ENCODE data around the gene XYLT2. TPM values are rescaled to one million over a fixed set of nuclear protein-coding genes. Genes with fewer than 3 reads are reported as not detected.
A peak's percentile ranks its signal among the peaks of the same experiment; 100 is the strongest.

The XYLT2 gene
- total and polyA plus RNA-seq, 9 of the 15 experiments (the other 6 are each of a cell fraction or from before 2014, with no cell fraction given): 0.63 to 9.1 (median 4.3) TPM

DNA sequence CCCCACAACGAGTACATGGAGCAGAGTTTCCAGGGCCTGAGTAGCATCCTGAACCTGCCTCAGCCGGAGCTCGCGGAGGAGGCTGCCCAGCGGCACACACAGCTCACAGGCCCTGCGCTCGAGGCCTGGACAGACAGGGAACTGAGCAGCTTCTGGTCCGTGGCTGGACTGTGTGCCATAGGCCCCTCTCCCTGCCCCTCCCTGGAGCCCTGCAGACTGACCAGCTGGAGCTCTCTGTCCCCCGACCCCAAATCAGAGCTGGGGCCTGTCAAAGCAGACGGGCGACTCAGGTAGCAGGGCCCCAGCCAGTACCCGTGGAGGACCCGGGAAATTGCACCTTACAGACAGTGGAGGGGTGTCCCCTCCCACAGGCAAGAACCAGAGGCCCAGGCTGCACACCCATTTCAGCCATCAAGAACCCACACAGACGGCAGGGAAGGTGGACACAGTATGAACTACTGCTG lies 14.1 kb downstream of the XYLT2 start (continued):
- TF ChIP-seq, protein P1, sequence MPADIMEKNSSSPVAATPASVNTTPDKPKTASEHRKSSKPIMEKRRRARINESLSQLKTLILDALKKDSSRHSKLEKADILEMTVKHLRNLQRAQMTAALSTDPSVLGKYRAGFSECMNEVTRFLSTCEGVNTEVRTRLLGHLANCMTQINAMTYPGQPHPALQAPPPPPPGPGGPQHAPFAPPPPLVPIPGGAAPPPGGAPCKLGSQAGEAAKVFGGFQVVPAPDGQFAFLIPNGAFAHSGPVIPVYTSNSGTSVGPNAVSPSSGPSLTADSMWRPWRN (IDR thresholded peaks at IDR 0.05; ENCODE audit: low read depth): no peak
- TF ChIP-seq SMARCB1 (IDR thresholded peaks at IDR 0.05; ENCODE audit: insufficient read length, low read depth): no peak
- peak; percentile 32; the same call in 1 of the 2 replicates for TF ChIP-seq RBFOX2 (IDR thresholded peaks at IDR 0.05; ENCODE audit: low read depth, low read length)

- no peak for ATAC-seq
- Histone ChIP-seq H3K9me1 (ENCODE audit: control insufficient read depth, insufficient read depth, low read length) (no peaks in the 10 kb centered on the region), H3K4me3 (no peak overlapping the region), H3K9me3 (replicated peaks; ENCODE audit: control insufficient read depth, insufficient read depth, low read depth, low read length) (no peaks in the 10 kb centered on the region), H3K9ac (ENCODE audit: insufficient read depth in 1 of 2, low read depth in 2 of 2, low read length in 2 of 2) (peak overlapping the region in 1 of 2 experiments; percentile 55; a peak in 1 of 4 replicates), H2AFZ (ENCODE audit: low read depth, low read length) (no peak overlapping the region), H3K4me2 (ENCODE audit: insufficient read depth, low read length) (no peak overlapping the region), H3K27me3 (ENCODE audit: control insufficient read depth in 2 of 2, insufficient read depth in 2 of 2, low read length in 2 of 2) (no peaks in the 10 kb centered on the region), H3K4me1 (replicated peaks in 1 of 2; ENCODE audit: control insufficient read depth in 2 of 2, insufficient read depth in 2 of 2, low read length in 2 of 2) (peaks cover 17 to 39% of the 10 kb centered on the region in 2 experiments), H3K27ac (ENCODE audit: extremely low read depth, low read depth, low read length) (no peak overlapping the region), H4K20me1 (replicated peaks; ENCODE audit: control insufficient read depth, insufficient read depth, low read length) (peaks cover 10% of the 10 kb centered on the region), H3K79me2 (ENCODE audit: control insufficient read depth, insufficient read depth, low read length) (no peaks in the 10 kb centered on the region; the same call in 2 of the 3 replicates), H3K36me3 (ENCODE audit: control insufficient read depth, insufficient read depth, low read length) (peaks cover 59% of the 10 kb centered on the region; the same call in 2 of the 3 replicates)
- in situ Hi-C loops (cut with MboI): no loop called here
- 85% methylated on average over 7 of the region's 11 CpGs for WGBS (ENCODE audit: insufficient coverage, low coverage, missing lambda C conversion rate)
- POLR2A ChIA-PET: interaction anchor here (0.7 to 3.5 kb wide), 4 partner anchors 11 to 151 kb away, joined by 3 to 22 read pairs (median 4); partner anchors contain the start of gene LRRC59
- TSS peak; percentile 40 for BruUV-seq (replicated peaks)
- no peak for FAIRE-seq
- TF ChIP-seq MCM3 (IDR thresholded peaks at IDR 0.05) (no peak), TCF7 (IDR thresholded peaks at IDR 0.05; ENCODE audit: borderline replicate concordance) (no peak), JUND (IDR thresholded peaks at IDR 0.05; ENCODE audit: borderline replicate concordance, low read depth, low read length) (no peak), JUND (tag; IDR thresholded peaks at IDR 0.05; ENCODE audit: borderline replicate concordance, low read depth, low read length) (no peak), KLF6 (CRISPR knock-in tag; IDR thresholded peaks at IDR 0.05; ENCODE audit: borderline replicate concordance) (no peak), ZC3H8 (IDR thresholded peaks at IDR 0.05) (no peak), NFYB (IDR thresholded peaks at IDR 0.05; ENCODE audit: extremely low read depth, insufficient read length) (no peak), ZSCAN29 (IDR thresholded peaks at IDR 0.05) (no peak), RFX1 (IDR thresholded peaks at IDR 0.05) (no peak), CREB3L1 (IDR thresholded peaks at IDR 0.05; ENCODE audit: borderline replicate concordance, low read depth) (no peak), RAD51 (IDR thresholded peaks at IDR 0.05; ENCODE audit: borderline replicate concordance, low read depth) (no peak), DPF2 (IDR thresholded peaks at IDR 0.05) (no peak), ZNF41 (CRISPR knock-in tag; conservative IDR thresholded peaks at IDR 0.05) (no peak), ZNF175 (CRISPR knock-in tag; IDR thresholded peaks at IDR 0.05; ENCODE audit: low read depth) (no peak), KDM4B (IDR thresholded peaks at IDR 0.05; ENCODE audit: borderline replicate concordance in 2 of 2, low read depth in 1 of 2) (no peak), ZNF253 (CRISPR knock-in tag; conservative IDR thresholded peaks at IDR 0.05) (no peak), ZNF589 (CRISPR knock-in tag; IDR thresholded peaks at IDR 0.05; ENCODE audit: low read depth) (no peak)
- intact Hi-C loops (cut with micrococcal nuclease): no loop called here
- no peak for DNase-seq (ENCODE audit: extremely low read depth in 1 of 4, low spot score in 3 of 4)
- CTCF ChIA-PET (ENCODE audit: low intra/inter-chr PET ratio): interaction anchor here (0.7 to 2.7 kb wide), 4 partner anchors 22 to 161 kb away, joined by 3 to 17 read pairs (median 4); no protein-coding TSS in a partner anchor
These were observed 14.7 kb downstream of the XYLT2 start for GRCh38 chr17:50360486-50361115.

Measured in K562 (cell line).